ENCODE measurements around the gene MGP. TPM values are rescaled to one million over a fixed set of nuclear protein-coding genes. Genes with fewer than 3 reads are reported as not detected.

Gene MGP
- total RNA-seq: 0.16 TPM in 1 of 2 replicates, not detected in the other

DNA sequence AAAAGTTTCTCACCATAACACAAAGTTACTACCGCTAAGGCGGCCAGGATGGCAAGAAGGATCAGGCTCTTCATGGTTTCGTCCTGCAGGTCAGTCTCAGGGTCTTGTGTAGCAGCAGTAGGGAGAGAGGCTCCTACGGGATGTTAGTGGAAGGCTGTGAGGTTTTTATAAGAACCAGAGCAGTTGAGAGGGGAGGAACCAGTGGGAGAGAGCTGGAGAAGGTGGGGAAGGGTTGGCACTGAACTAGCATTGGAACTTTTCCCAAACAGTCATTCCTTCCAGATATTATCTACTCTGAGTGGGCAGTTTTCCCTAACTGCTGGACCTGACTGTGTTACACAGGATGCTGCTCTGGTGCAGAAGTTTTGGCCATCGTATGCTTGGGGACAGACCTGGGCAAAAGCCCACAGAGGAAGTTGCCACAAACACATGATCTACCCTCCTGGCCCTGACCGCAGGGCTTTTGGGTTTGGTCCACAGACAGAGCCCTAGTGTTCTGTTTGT lies at the start of gene MGP:
MGP (minus strand) TSS at position 137 of the 504 bp plus-strand sequence; CDS start at position 74, 63 bp downstream.

DNA sequence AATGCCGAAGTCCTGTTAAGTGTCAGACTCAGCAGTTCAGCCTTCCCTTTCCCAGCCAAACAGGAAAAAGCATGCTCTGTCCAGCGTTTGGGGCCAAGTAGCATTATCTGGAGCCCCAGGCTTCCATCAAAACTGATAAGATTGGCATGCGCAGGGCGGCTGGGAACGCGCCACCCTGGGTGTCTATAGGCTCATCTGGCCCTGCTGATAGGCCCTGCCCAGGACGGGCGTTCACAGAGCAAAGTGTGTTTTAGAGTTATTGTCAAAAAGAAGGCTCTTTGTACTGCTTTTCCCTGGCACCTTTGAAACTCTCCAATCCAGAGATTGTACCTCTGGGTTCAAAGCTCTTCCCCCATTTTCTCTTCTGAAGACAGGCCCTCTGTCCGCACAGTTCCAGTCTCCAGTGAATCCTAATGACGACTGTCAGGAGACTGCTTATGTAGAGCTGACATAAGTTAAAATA lies 42.2 kb downstream of the MGP start, which contains the start of gene ART4:
ART4 (minus strand) TSS at position 102 of the 463 bp plus-strand sequence. CDS start 413 bp downstream, outside the sequence.

Other genes starting within 250 kb of the MGP start
- 0.08 TPM in 1 of 2 replicates, not detected in the other for gene GUCY2C, start 189.3 kb downstream of the MGP start, total RNA-seq
- 11.3 and 29.8 TPM in 2 replicates for gene WBP11, start 82.4 kb downstream of the MGP start, total RNA-seq
- 1.7 and 2.7 TPM in 2 replicates for gene C12orf60, start 82.2 kb downstream of the MGP start, total RNA-seq
- gene SMCO3, start 71.7 kb downstream of the MGP start, total RNA-seq: not detected in 2 replicates
- not detected in 2 replicates for gene ART4, start 42.3 kb downstream of the MGP start, total RNA-seq
- 0.08 and 0.19 TPM in 2 replicates for gene ERP27, start 52.7 kb upstream of the MGP start, total RNA-seq
- 50.9 and 101 TPM in 2 replicates for gene ARHGDIB, start 75.7 kb upstream of the MGP start, total RNA-seq
- gene PDE6H, start 87.2 kb upstream of the MGP start, total RNA-seq: not detected in 2 replicates

Data from hair follicular keratinocyte (primary cell).